HepG2 (cell line): ENCODE measurements around the gene TM4SF20. TPM values are rescaled to one million over a fixed set of nuclear protein-coding genes. Genes with fewer than 3 reads are reported as not detected.
A peak's percentile ranks its signal among the peaks of the same experiment; 100 is the strongest.

Experiments
- DMAP1 ChIP-seq: IDR thresholded peaks from 2 replicates; pipeline ENCODE4 v1.6.1; 2016
- HINFP ChIP-seq: sonication (generic); formaldehyde crosslinking; IDR thresholded peaks from 2 replicates; pipeline ENCODE4 v1.4.0; 2020; ENCODE audit warnings: low read depth, mild to moderate bottlenecking, missing genetic modification reagents
- IRF2 ChIP-seq: IDR thresholded peaks from 2 replicates; pipeline ENCODE4 v1.6.1; 2018; ENCODE audit warnings: missing genetic modification reagents, missing compliant biosample characterization
- KLF12 ChIP-seq: sonication (generic); formaldehyde crosslinking; IDR thresholded peaks from 2 replicates; pipeline ENCODE4 v1.4.0; 2020; ENCODE audit warnings: missing genetic modification reagents, borderline replicate concordance
- KMT2B ChIP-seq: IDR thresholded peaks from 2 replicates; pipeline ENCODE4 v1.6.1; 2016; ENCODE audit warnings: missing genetic modification reagents, missing compliant biosample characterization
- MTERF4 ChIP-seq: sonication (generic); formaldehyde crosslinking; IDR thresholded peaks from 2 replicates; pipeline ENCODE4 v1.8.0; 2023; ENCODE audit warnings: mild to moderate bottlenecking, missing genetic modification reagents
- RELA ChIP-seq: sonication (generic); formaldehyde crosslinking; IDR thresholded peaks from 2 replicates; pipeline ENCODE4 v1.4.0; 2020; ENCODE audit warnings: missing genetic modification reagents
- SMC3 ChIP-seq: IDR thresholded peaks from 2 replicates; pipeline ENCODE4 v1.6.1; 2011; ENCODE audit warnings: low read length, improper control_type of control experiment
- TARDBP ChIP-seq: sonication (generic); formaldehyde crosslinking; IDR thresholded peaks from 2 replicates; pipeline ENCODE4 v1.8.0; 2022; ENCODE audit warnings: mild to moderate bottlenecking, missing genetic modification reagents
- ZBTB8A ChIP-seq: sonication (generic); formaldehyde crosslinking; IDR thresholded peaks from 2 replicates; pipeline ENCODE4 v1.4.0; 2020; ENCODE audit warnings: mild to moderate bottlenecking, low read depth, missing genetic modification reagents, borderline replicate concordance
- ZGPAT ChIP-seq: IDR thresholded peaks from 2 replicates; pipeline ENCODE4 v1.6.1; 2016; ENCODE audit warnings: mild to moderate bottlenecking
- ZHX2 ChIP-seq, 2 experiments: sonication (generic) in 1 of 2; formaldehyde crosslinking in 1 of 2; IDR thresholded peaks; 2 replicates each; pipeline versions ENCODE4 v1.6.1 to v1.9.0; 2014 to 2022; ENCODE audit warnings: antibody characterized with exemption in 1 of 2, borderline replicate concordance in 1 of 2, inconsistent platforms in 1 of 2, low read depth in 1 of 2, missing genetic modification reagents in 1 of 2
- ZNF451 ChIP-seq: sonication (generic); formaldehyde crosslinking; IDR thresholded peaks from 2 replicates; pipeline ENCODE4 v1.5.0; 2020; ENCODE audit warnings: mild to moderate bottlenecking, missing genetic modification reagents
- ZNF629 ChIP-seq: sonication (generic); formaldehyde crosslinking; conservative IDR thresholded peaks from 2 replicates; pipeline ENCODE4 v1.5.0; 2020; ENCODE audit warnings: missing genetic modification reagents
- ZXDC ChIP-seq: sonication (generic); formaldehyde crosslinking; IDR thresholded peaks from 2 replicates; pipeline ENCODE4 v1.5.0; 2020; ENCODE audit warnings: mild to moderate bottlenecking, missing genetic modification reagents
- polyA plus RNA-seq, 8 experiments: library from polyadenylated mRNA; depleted of rRNA in 3 of 8; stranded (reverse) in 7 of 8; unstranded in 1 of 8; fragments of >200 nt; fragmentation: Illumina TruSeq in 4 of 8; extraction: Trizol in 4 of 8; gene quantifications; 2 replicates each; pipeline versions ENCODE4 v1.2.1 to v1.2.3, GENCODE V29; 2011 to 2016; ENCODE audit warnings: low read depth in 4 of 8, missing spikeins in 1 of 8, mixed read lengths in 1 of 8; ENCODE audit not compliant: insufficient read depth in 1 of 8
- total RNA-seq, 5 experiments: library from RNA; depleted of rRNA; stranded (reverse); fragments of >200 nt; fragmentation: Illumina TruSeq; extraction: Trizol; gene quantifications; 2 replicates each; pipeline ENCODE4 v1.2.3, GENCODE V29; 2016; ENCODE audit warnings: low read depth in 1 of 5

TM4SF20 gene
- total and polyA plus RNA-seq, 2 of the 13 experiments (the other 11 are each of a cell fraction or from before 2014, with no cell fraction given), result not detected

GRCh38 chr2:227324995-227325838, 53.9 kb downstream of the TM4SF20 start, which contains the start of gene MFF (continued):
- TF ChIP-seq ZXDC (CRISPR knock-in tag) (peak; percentile 91), DMAP1 (CRISPR knock-in tag) (peak; percentile 99), KMT2B (CRISPR knock-in tag) (peak; percentile 100), TARDBP (peak; percentile 98), KLF12 (CRISPR knock-in tag) (peak; percentile 82), ZNF451 (CRISPR knock-in tag) (peak; percentile 99), RELA (CRISPR knock-in tag) (peak; percentile 94), ZNF629 (CRISPR knock-in tag) (peak; percentile 44; the same call in 1 of the 2 replicates), MTERF4 (CRISPR knock-in tag) (peak; percentile 71), ZBTB8A (CRISPR knock-in tag) (peak; percentile 78; the same call in 1 of the 2 replicates), SMC3 (no peak), IRF2 (CRISPR knock-in tag) (peak; percentile 98), ZHX2 (IDR thresholded peaks at IDR 0.05; ENCODE audit: low read depth) (peak; percentile 96), ZHX2 (CRISPR knock-in tag; IDR thresholded peaks at IDR 0.05; ENCODE audit: borderline replicate concordance) (peak; percentile 89), HINFP (CRISPR knock-in tag) (peak; percentile 97), ZGPAT (CRISPR knock-in tag) (peak; percentile 99)
